HepG2 (cell line): ENCODE measurements around the gene EIF4EBP3. TPM values are rescaled to one million over a fixed set of nuclear protein-coding genes. Genes with fewer than 3 reads are reported as not detected.
A peak's percentile ranks its signal among the peaks of the same experiment; 100 is the strongest.

Experiments used
- CEBPG ChIP-seq: IDR thresholded peaks from 2 replicates; pipeline ENCODE4 v1.6.1; 2016
- EHMT2 ChIP-seq: fragments of 200-600 bp; sonication (generic); IDR thresholded peaks from 2 replicates; pipeline ENCODE4 v1.7.0; 2017; ENCODE audit warnings: antibody characterized with exemption, low read depth, low read length, borderline replicate concordance
- HIVEP1 ChIP-seq: sonication (generic); formaldehyde crosslinking; IDR thresholded peaks from 2 replicates; pipeline ENCODE4 v1.4.0; 2020; ENCODE audit warnings: mild to moderate bottlenecking, missing genetic modification reagents
- IRX3 ChIP-seq: sonication (generic); formaldehyde crosslinking; IDR thresholded peaks from 2 replicates; pipeline ENCODE4 v1.8.1; 2023; ENCODE audit warnings: mild to moderate bottlenecking, low read depth, missing genetic modification reagents, borderline replicate concordance
- KDM5B ChIP-seq: sonication (generic); formaldehyde crosslinking; IDR thresholded peaks from 2 replicates; pipeline ENCODE4 v1.4.0; 2020; ENCODE audit warnings: missing genetic modification reagents, mild to moderate bottlenecking, borderline replicate concordance
- LCORL ChIP-seq, 2 experiments: fragments of 450-650 bp in 1 of 2; sonication (generic) in 1 of 2; formaldehyde crosslinking in 1 of 2; IDR thresholded peaks; 2 replicates each; pipeline versions ENCODE4 v1.5.0 to v1.6.1; 2017 to 2020; ENCODE audit warnings: antibody characterized with exemption in 1 of 2, missing genetic modification reagents in 1 of 2
- MIER2 ChIP-seq: IDR thresholded peaks from 2 replicates; pipeline ENCODE4 v1.6.1; 2016; ENCODE audit warnings: missing biosample characterization, missing genetic modification reagents
- NCOA1 ChIP-seq: sonication (generic); formaldehyde crosslinking; IDR thresholded peaks from 2 replicates; pipeline ENCODE4 v1.9.0; 2021; ENCODE audit warnings: missing genetic modification reagents
- NCOA5 ChIP-seq: sonication (generic); formaldehyde crosslinking; IDR thresholded peaks from 2 replicates; pipeline ENCODE4 v1.4.0; 2020; ENCODE audit warnings: missing genetic modification reagents
- NFE2 ChIP-seq: sonication (generic); formaldehyde crosslinking; IDR thresholded peaks from 2 replicates; pipeline ENCODE4 v1.4.0; 2020; ENCODE audit warnings: missing genetic modification reagents
- NFYB ChIP-seq: sonication (generic); formaldehyde crosslinking; IDR thresholded peaks from 2 replicates; pipeline ENCODE4 v1.4.0; 2020; ENCODE audit warnings: missing genetic modification reagents
- NRL ChIP-seq: sonication (generic); formaldehyde crosslinking; IDR thresholded peaks from 2 replicates; pipeline ENCODE4 v1.5.0; 2020; ENCODE audit warnings: missing genetic modification reagents, mild to moderate bottlenecking, moderate library complexity, borderline replicate concordance
- SOX13 ChIP-seq, 3 experiments: fragments of 450-650 bp in 1 of 3; sonication (generic) in 1 of 3; formaldehyde crosslinking in 1 of 3; IDR thresholded peaks in 2 of 3; conservative IDR thresholded peaks in 1 of 3; 2 replicates each; pipeline versions ENCODE4 v1.5.0 to v1.6.1; 2016 to 2020; ENCODE audit warnings: antibody characterized with exemption in 1 of 3, mild to moderate bottlenecking in 1 of 3, missing compliant biosample characterization in 1 of 3, missing genetic modification reagents in 1 of 3, moderate library complexity in 1 of 3
- ZNF230 ChIP-seq: sonication (generic); formaldehyde crosslinking; IDR thresholded peaks from 2 replicates; pipeline ENCODE4 v1.4.0; 2020; ENCODE audit warnings: mild to moderate bottlenecking, missing genetic modification reagents
- ZNF30 ChIP-seq: sonication (generic); formaldehyde crosslinking; IDR thresholded peaks from 2 replicates; pipeline ENCODE4 v1.5.0; 2020; ENCODE audit warnings: mild to moderate bottlenecking, missing genetic modification reagents
- ZNF709 ChIP-seq: sonication (generic); formaldehyde crosslinking; IDR thresholded peaks from 2 replicates; pipeline ENCODE4 v1.5.0; 2020; ENCODE audit warnings: mild to moderate bottlenecking, missing genetic modification reagents
- ZNF737 ChIP-seq: sonication (generic); formaldehyde crosslinking; IDR thresholded peaks from 2 replicates; pipeline ENCODE4 v1.5.0; 2020; ENCODE audit warnings: missing genetic modification reagents, mild to moderate bottlenecking, borderline replicate concordance
- ZNF781 ChIP-seq: sonication (generic); formaldehyde crosslinking; IDR thresholded peaks from 2 replicates; pipeline ENCODE4 v1.5.1; 2020; ENCODE audit warnings: borderline replicate concordance, mild to moderate bottlenecking, missing genetic modification reagents; ENCODE audit errors: not compliant biosample characterization
- polyA plus RNA-seq, 8 experiments: library from polyadenylated mRNA; depleted of rRNA in 3 of 8; stranded (reverse) in 7 of 8; unstranded in 1 of 8; fragments of >200 nt; fragmentation: Illumina TruSeq in 4 of 8; extraction: Trizol in 4 of 8; gene quantifications; 2 replicates each; pipeline versions ENCODE4 v1.2.1 to v1.2.3, GENCODE V29; 2011 to 2016; ENCODE audit warnings: low read depth in 4 of 8, missing spikeins in 1 of 8, mixed read lengths in 1 of 8; ENCODE audit not compliant: insufficient read depth in 1 of 8
- total RNA-seq, 5 experiments: library from RNA; depleted of rRNA; stranded (reverse); fragments of >200 nt; fragmentation: Illumina TruSeq; extraction: Trizol; gene quantifications; 2 replicates each; pipeline ENCODE4 v1.2.3, GENCODE V29; 2016; ENCODE audit warnings: low read depth in 1 of 5
- TF ChIP-seq, protein P1 (sequence below): sonication (generic); formaldehyde crosslinking; IDR thresholded peaks from 2 replicates; pipeline ENCODE4 v1.8.0; 2022; ENCODE audit warnings: mild to moderate bottlenecking, missing genetic modification reagents
- TF ChIP-seq, protein P2 (sequence below): sonication (generic); formaldehyde crosslinking; IDR thresholded peaks from 2 replicates; pipeline ENCODE4 v1.8.1; 2023; ENCODE audit warnings: mild to moderate bottlenecking, moderate library complexity, missing genetic modification reagents
- TF ChIP-seq, protein P3 (sequence below): sonication (generic); formaldehyde crosslinking; IDR thresholded peaks from 2 replicates; pipeline ENCODE4 v1.9.0; 2021; ENCODE audit warnings: mild to moderate bottlenecking, missing genetic modification reagents

EIF4EBP3 gene
- total and polyA plus RNA-seq, 2 of the 13 experiments (the other 11 are each of a cell fraction or from before 2014, with no cell fraction given), result 0.61 to 1.7 TPM

DNA sequence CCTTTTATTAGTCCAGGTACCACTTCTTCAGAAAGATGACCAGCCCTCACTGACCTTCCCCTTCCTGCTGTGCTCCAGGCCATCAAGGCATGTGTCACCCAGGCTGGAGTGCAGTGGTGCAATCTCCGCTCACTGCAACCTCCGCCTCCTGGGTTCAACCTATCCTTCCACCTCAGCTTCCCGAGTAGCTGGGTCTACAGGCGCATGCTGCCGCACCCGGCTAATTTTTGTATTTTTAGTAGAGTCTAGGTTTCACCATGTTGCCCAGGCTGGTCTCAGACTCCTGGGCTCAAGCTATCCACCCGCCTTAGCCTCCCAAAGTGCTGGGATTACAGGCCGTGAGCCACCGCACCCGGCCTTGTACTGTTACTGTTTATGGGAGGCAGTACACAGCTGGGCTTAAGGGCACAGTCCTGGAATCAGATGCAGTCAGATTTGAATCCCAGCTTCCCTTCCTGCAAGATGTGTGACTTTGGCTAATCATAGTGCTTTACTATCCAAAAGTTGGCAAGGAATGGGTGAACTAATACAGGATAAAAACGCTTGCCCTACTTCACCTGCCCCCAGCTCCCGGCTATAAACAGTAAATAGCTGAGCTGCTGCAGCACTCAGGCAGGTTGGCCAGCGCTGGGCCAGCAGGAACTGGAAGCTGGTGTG lies 483 bp upstream of the EIF4EBP3 start (continued):
- TF ChIP-seq, protein P1, sequence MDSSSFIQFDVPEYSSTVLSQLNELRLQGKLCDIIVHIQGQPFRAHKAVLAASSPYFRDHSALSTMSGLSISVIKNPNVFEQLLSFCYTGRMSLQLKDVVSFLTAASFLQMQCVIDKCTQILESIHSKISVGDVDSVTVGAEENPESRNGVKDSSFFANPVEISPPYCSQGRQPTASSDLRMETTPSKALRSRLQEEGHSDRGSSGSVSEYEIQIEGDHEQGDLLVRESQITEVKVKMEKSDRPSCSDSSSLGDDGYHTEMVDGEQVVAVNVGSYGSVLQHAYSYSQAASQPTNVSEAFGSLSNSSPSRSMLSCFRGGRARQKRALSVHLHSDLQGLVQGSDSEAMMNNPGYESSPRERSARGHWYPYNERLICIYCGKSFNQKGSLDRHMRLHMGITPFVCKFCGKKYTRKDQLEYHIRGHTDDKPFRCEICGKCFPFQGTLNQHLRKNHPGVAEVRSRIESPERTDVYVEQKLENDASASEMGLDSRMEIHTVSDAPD, result no peak
- no peak; the same call in none of the 2 replicates for TF ChIP-seq ZNF230 (CRISPR knock-in tag)
- TF ChIP-seq NCOA1 (CRISPR knock-in tag), result no peak
- TF ChIP-seq SOX13 (IDR thresholded peaks at IDR 0.05), result no peak
- TF ChIP-seq SOX13 (CRISPR knock-in tag; conservative IDR thresholded peaks at IDR 0.05 in 1 of 2, IDR thresholded peaks at IDR 0.05 in 1 of 2), result no peak
- TF ChIP-seq KDM5B, result 0 out of 2 replicates have a peak, but pooled peaks have one; percentile 2
- TF ChIP-seq, protein P2, sequence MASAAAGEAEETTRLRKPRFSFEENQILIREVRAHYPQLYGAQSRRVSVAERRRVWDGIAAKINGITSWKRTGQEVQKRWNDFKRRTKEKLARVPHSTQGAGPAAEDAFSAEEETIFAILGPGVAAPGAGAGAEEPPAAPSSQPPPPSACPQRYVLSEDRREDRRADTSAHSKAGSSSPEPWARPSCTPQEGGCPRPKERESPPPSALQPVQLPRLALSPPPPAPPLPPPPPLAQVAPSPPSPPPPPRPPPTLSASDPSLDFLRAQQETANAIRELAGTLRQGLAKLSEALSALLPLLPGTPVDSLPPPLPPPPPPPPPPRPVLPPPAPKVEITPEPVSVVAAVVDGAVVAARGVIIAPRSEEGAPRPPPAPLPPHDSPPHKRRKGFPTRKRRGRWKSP (CRISPR knock-in tag), result no peak
- TF ChIP-seq, protein P3, sequence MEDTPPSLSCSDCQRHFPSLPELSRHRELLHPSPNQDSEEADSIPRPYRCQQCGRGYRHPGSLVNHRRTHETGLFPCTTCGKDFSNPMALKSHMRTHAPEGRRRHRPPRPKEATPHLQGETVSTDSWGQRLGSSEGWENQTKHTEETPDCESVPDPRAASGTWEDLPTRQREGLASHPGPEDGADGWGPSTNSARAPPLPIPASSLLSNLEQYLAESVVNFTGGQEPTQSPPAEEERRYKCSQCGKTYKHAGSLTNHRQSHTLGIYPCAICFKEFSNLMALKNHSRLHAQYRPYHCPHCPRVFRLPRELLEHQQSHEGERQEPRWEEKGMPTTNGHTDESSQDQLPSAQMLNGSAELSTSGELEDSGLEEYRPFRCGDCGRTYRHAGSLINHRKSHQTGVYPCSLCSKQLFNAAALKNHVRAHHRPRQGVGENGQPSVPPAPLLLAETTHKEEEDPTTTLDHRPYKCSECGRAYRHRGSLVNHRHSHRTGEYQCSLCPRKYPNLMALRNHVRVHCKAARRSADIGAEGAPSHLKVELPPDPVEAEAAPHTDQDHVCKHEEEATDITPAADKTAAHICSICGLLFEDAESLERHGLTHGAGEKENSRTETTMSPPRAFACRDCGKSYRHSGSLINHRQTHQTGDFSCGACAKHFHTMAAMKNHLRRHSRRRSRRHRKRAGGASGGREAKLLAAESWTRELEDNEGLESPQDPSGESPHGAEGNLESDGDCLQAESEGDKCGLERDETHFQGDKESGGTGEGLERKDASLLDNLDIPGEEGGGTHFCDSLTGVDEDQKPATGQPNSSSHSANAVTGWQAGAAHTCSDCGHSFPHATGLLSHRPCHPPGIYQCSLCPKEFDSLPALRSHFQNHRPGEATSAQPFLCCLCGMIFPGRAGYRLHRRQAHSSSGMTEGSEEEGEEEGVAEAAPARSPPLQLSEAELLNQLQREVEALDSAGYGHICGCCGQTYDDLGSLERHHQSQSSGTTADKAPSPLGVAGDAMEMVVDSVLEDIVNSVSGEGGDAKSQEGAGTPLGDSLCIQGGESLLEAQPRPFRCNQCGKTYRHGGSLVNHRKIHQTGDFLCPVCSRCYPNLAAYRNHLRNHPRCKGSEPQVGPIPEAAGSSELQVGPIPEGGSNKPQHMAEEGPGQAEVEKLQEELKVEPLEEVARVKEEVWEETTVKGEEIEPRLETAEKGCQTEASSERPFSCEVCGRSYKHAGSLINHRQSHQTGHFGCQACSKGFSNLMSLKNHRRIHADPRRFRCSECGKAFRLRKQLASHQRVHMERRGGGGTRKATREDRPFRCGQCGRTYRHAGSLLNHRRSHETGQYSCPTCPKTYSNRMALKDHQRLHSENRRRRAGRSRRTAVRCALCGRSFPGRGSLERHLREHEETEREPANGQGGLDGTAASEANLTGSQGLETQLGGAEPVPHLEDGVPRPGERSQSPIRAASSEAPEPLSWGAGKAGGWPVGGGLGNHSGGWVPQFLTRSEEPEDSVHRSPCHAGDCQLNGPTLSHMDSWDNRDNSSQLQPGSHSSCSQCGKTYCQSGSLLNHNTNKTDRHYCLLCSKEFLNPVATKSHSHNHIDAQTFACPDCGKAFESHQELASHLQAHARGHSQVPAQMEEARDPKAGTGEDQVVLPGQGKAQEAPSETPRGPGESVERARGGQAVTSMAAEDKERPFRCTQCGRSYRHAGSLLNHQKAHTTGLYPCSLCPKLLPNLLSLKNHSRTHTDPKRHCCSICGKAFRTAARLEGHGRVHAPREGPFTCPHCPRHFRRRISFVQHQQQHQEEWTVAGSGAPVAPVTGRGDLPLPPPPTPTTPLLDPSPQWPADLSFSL (CRISPR knock-in tag), result peak; percentile 73; the same call in 1 of the 2 replicates
- no peak for TF ChIP-seq NFE2 (CRISPR knock-in tag)
- no peak for TF ChIP-seq MIER2
- TF ChIP-seq NRL (CRISPR knock-in tag), result no peak
- TF ChIP-seq ZNF781 (CRISPR knock-in tag), result no peak
- TF ChIP-seq LCORL (IDR thresholded peaks at IDR 0.05), result no peak
- TF ChIP-seq LCORL (CRISPR knock-in tag; IDR thresholded peaks at IDR 0.05), result no peak; the same call in 1 of the 2 replicates
- TF ChIP-seq ZNF737 (CRISPR knock-in tag), result no peak
- peak; percentile 88 for TF ChIP-seq CEBPG
- no peak for TF ChIP-seq NCOA5 (CRISPR knock-in tag)
- no peak for TF ChIP-seq EHMT2
- no peak for TF ChIP-seq NFYB (CRISPR knock-in tag)
- TF ChIP-seq IRX3 (CRISPR knock-in tag), result no peak
- peak; percentile 80; the same call in 1 of the 2 replicates for TF ChIP-seq ZNF709 (CRISPR knock-in tag)
- TF ChIP-seq HIVEP1, result no peak
- no peak for TF ChIP-seq ZNF30
